ENCODE measurements around the gene CCT4.

DNA sequence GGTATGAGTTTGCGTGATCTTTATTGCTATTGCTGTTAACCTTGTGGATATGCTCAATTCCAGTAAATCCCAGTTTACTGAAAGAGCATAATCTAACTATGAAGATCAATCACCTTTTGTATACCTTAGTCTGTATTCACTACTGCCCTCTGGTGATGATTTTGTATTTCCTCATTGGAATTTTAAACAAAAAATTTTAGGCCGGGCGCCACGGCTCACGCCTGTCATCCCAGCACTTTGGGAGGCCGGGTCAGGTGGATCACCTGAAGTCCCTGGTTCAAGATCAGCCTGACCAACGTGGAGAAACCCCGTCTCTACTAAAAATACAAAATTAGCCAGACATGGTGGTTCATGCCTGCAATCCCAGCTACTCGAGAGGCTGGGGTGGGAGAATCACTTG is 22.1 kb upstream of the CCT4 start:
- TF ChIP-seq, protein P1, sequence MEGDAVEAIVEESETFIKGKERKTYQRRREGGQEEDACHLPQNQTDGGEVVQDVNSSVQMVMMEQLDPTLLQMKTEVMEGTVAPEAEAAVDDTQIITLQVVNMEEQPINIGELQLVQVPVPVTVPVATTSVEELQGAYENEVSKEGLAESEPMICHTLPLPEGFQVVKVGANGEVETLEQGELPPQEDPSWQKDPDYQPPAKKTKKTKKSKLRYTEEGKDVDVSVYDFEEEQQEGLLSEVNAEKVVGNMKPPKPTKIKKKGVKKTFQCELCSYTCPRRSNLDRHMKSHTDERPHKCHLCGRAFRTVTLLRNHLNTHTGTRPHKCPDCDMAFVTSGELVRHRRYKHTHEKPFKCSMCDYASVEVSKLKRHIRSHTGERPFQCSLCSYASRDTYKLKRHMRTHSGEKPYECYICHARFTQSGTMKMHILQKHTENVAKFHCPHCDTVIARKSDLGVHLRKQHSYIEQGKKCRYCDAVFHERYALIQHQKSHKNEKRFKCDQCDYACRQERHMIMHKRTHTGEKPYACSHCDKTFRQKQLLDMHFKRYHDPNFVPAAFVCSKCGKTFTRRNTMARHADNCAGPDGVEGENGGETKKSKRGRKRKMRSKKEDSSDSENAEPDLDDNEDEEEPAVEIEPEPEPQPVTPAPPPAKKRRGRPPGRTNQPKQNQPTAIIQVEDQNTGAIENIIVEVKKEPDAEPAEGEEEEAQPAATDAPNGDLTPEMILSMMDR (conservative IDR thresholded peaks at IDR 0.05): peak; percentile 57
- TF ChIP-seq EZH2 (IDR thresholded peaks at IDR 0.05; ENCODE audit: low read depth): no peak
